Endothelial cell of umbilical vein (primary cell): ENCODE measurements around the gene DPP6. TPM values are rescaled to one million over a fixed set of nuclear protein-coding genes. Genes with fewer than 3 reads are reported as not detected.

Experiments used
- BruUV-seq: library from RNA; stranded (reverse); fragments of 400-500 nt; replicated peaks from 2 replicates; lab custom pipeline; 2021; lab: Mats Ljungman, UMichigan
- CTCF ChIA-PET: fragments of 300-600, 350-600 bp; sonication (Branson Sonifier 250); formaldehyde crosslinking; loops from one replicate; lab custom pipeline; 2021; ENCODE audit warnings: antibody characterized with exemption, inconsistent platforms; lab: Charles Lee
- POLR2A ChIA-PET: fragments of 300-600, 350-600 bp; sonication (Branson Sonifier 250); formaldehyde crosslinking; loops from one replicate; lab custom pipeline; 2021; ENCODE audit warnings: antibody characterized with exemption, inconsistent platforms; lab: Charles Lee
- DNase-seq: peaks from one replicate; pipeline ENCODE4 v3.0.0-alpha.2; 2011; ENCODE audit warnings: low read depth, low spot score
- FAIRE-seq: peaks from 2 replicates; lab custom pipeline; 2011; peaks lifted over from hg19 to GRCh38; lab: Jason Lieb, UNC
- H2AFZ ChIP-seq: 2 replicates; pipeline ENCODE4 v1.6.0; 2012; ENCODE audit warnings: low read depth, low read length, control low read depth, inconsistent platforms
- H3K27ac ChIP-seq: 2 replicates; pipeline ENCODE4 v1.5.1; 2011; ENCODE audit warnings: low read depth, mild to moderate bottlenecking, control low read depth, low read length, moderate library complexity; ENCODE audit not compliant: insufficient read depth
- H3K27me3 ChIP-seq, 2 experiments: 2 replicates each; pipeline versions ENCODE4 v1.6.0 to v1.6.1; 2011; ENCODE audit warnings: low read length in 2 of 2, mixed read lengths in 1 of 2; ENCODE audit not compliant: control insufficient read depth in 2 of 2, insufficient read depth in 2 of 2
- H3K36me3 ChIP-seq, 2 experiments: 2 replicates in 1 of 2; 3 replicates in 1 of 2; pipeline ENCODE4 v1.5.1; 2011; ENCODE audit warnings: low read length in 2 of 2, mild to moderate bottlenecking in 1 of 2, moderate library complexity in 1 of 2; ENCODE audit not compliant: control insufficient read depth in 2 of 2, insufficient read depth in 2 of 2; ENCODE audit errors: extremely low read depth in 1 of 2
- H3K4me1 ChIP-seq: 3 replicates; pipeline ENCODE4 v1.5.1; 2011; ENCODE audit warnings: mild to moderate bottlenecking, low read length; ENCODE audit not compliant: control insufficient read depth, insufficient read depth; ENCODE audit errors: extremely low read depth
- H3K4me2 ChIP-seq: 2 replicates; pipeline ENCODE4 v1.6.1; 2011; ENCODE audit warnings: low read length, control low read depth, mixed read lengths; ENCODE audit not compliant: insufficient read depth
- H3K4me3 ChIP-seq, 3 experiments: fragments of 200-600 bp in 1 of 3; sonication (generic), shearing (Covaris generic) in 1 of 3; replicated peaks in 1 of 3; 2 replicates each; pipeline ENCODE4 v1.5.1; 2011 to 2016; ENCODE audit warnings: control low read depth in 3 of 3, low read length in 3 of 3, mild to moderate bottlenecking in 2 of 3, inconsistent platforms in 1 of 3, low read depth in 1 of 3, moderate library complexity in 1 of 3; ENCODE audit not compliant: insufficient read depth in 1 of 3
- H3K79me2 ChIP-seq: 2 replicates; pipeline ENCODE4 v1.6.0; 2012; ENCODE audit warnings: low read length, inconsistent platforms; ENCODE audit not compliant: control insufficient read depth, insufficient read depth
- H3K9ac ChIP-seq: replicated peaks from 2 replicates; pipeline ENCODE3; 2011; ENCODE audit warnings: low read length, control low read depth; ENCODE audit not compliant: insufficient read depth; ENCODE audit errors: extremely low read depth
- H3K9me1 ChIP-seq: replicated peaks from 3 replicates; pipeline ENCODE4 v1.6.0; 2011; ENCODE audit warnings: mild to moderate bottlenecking, low read length; ENCODE audit not compliant: control insufficient read depth, insufficient read depth; ENCODE audit errors: extremely low read depth
- H3K9me3 ChIP-seq: replicated peaks from 2 replicates; pipeline ENCODE4 v1.5.1; 2012; ENCODE audit warnings: low read length, inconsistent platforms; ENCODE audit not compliant: control insufficient read depth, insufficient read depth
- H4K20me1 ChIP-seq: replicated peaks from 2 replicates; pipeline ENCODE3; 2011; ENCODE audit warnings: mild to moderate bottlenecking, low read length; ENCODE audit not compliant: control insufficient read depth, insufficient read depth; ENCODE audit errors: extremely low read depth
- CTCF ChIP-seq, 2 donors: IDR thresholded peaks; 1 replicate in 1 of 2; 2 replicates in 1 of 2; pipeline ENCODE4 v1.5.1; 2011; ENCODE audit warnings: low read length in 2 of 2, mild to moderate bottlenecking in 2 of 2, moderate library complexity in 2 of 2, control low read depth in 1 of 2, inconsistent platforms in 1 of 2, low read depth in 1 of 2; ENCODE audit not compliant: insufficient read depth in 1 of 2; ENCODE audit errors: extremely low read depth in 1 of 2
- EZH2 ChIP-seq: IDR thresholded peaks from 2 replicates; pipeline ENCODE4 v1.6.1; 2012; ENCODE audit warnings: borderline replicate concordance, low read depth, mild to moderate bottlenecking, moderate library complexity, low read length, inconsistent platforms; ENCODE audit not compliant: severe bottlenecking
- FOS ChIP-seq: IDR thresholded peaks from 2 replicates; pipeline ENCODE4 v1.6.1; 2011; ENCODE audit warnings: mild to moderate bottlenecking, low read length, moderate library complexity, borderline replicate concordance; ENCODE audit not compliant: insufficient read depth
- GATA2 ChIP-seq: IDR thresholded peaks from 2 replicates; pipeline ENCODE4 v1.7.0; 2011; ENCODE audit warnings: low read depth, mild to moderate bottlenecking, moderate library complexity, mixed read lengths, low read length; ENCODE audit not compliant: insufficient read length, insufficient read depth
- JUN ChIP-seq: IDR thresholded peaks from 2 replicates; pipeline ENCODE4 v1.6.1; 2011; ENCODE audit warnings: borderline replicate concordance, low read depth; ENCODE audit not compliant: insufficient read length, insufficient read depth
- MAX ChIP-seq: IDR thresholded peaks from 2 replicates; pipeline ENCODE4 v1.6.1; 2011; ENCODE audit not compliant: insufficient read depth, insufficient read length
- MYC ChIP-seq: IDR thresholded peaks from one replicate; pipeline ENCODE4 v1.6.1; 2011; ENCODE audit warnings: mild to moderate bottlenecking, low read depth, low read length
- POLR2A ChIP-seq: IDR thresholded peaks from 2 replicates; pipeline ENCODE4 v1.6.1; 2012; ENCODE audit warnings: low read depth, mild to moderate bottlenecking, control low read depth, low read length
- POLR2AphosphoS5 ChIP-seq: IDR thresholded peaks from 2 replicates; pipeline ENCODE4 v1.6.1; 2012; ENCODE audit warnings: low read depth, mild to moderate bottlenecking, control low read depth, low read length, moderate library complexity; ENCODE audit not compliant: insufficient read depth
- dilution Hi-C: fragments of 300-500 bp; cut with MboI; formaldehyde crosslinking; loops from one replicate; pipeline ENCODE4 v1.15.0; 2019; ENCODE audit warnings: low sequenced_read_pairs; ENCODE audit not compliant: extremely low pct_ligation_motif_present
- intact Hi-C: fragments of 100-400 bp; cut with micrococcal nuclease; formaldehyde crosslinking; loops from one replicate; pipeline ENCODE4 v1.10.0; 2022
- polyA plus RNA-seq, 4 experiments: library from polyadenylated mRNA; depleted of rRNA in 3 of 4; stranded (reverse) in 3 of 4; unstranded in 1 of 4; fragments of >200 nt; gene quantifications; 2 replicates each; pipeline versions ENCODE4 v1.2.1 to v1.2.3, GENCODE V29; 2011 to 2012; ENCODE audit warnings: missing spikeins in 1 of 4
- total RNA-seq: library from RNA; stranded (reverse); gene quantifications from 2 replicates; pipeline ENCODE4 v1.2.3, GENCODE V29; 2021

Gene DPP6
- total and polyA plus RNA-seq, 2 donors (not counting 3 experiments of a cell fraction or from before 2014, with no cell fraction given) = not detected

GRCh38 chr7:154571772-154572171, 519.6 kb downstream of the DPP6 start:
- H3K9me1 ChIP-seq = no peaks in the 10 kb centered on the region
- dilution Hi-C loops (no loop called here), intact Hi-C loops (no loop called here)
- H3K9me3 ChIP-seq = no peaks in the 10 kb centered on the region
- no peak for DNase-seq
- TF ChIP-seq POLR2A = no peak
- BruUV-seq = no TSS peak
- H4K20me1 ChIP-seq = no peaks in the 10 kb centered on the region
- no peak overlapping the region for H3K4me2 ChIP-seq
- no peak overlapping the region for H2AFZ ChIP-seq
- POLR2A ChIA-PET = no interaction called here
- no peak overlapping the region for H3K9ac ChIP-seq
- H3K27me3 ChIP-seq = no peaks in the 10 kb centered on the region
- H3K27ac ChIP-seq = no peak overlapping the region
- no peaks in the 10 kb centered on the region for H3K36me3 ChIP-seq
- CTCF ChIA-PET = interaction anchor here (1.5 kb wide), 1 partner anchor 15 kb away, joined by 3 read pairs; no protein-coding TSS in a partner anchor
- no peaks in the 10 kb centered on the region for H3K79me2 ChIP-seq
- no peak for FAIRE-seq
- no peaks in the 10 kb centered on the region for H3K4me1 ChIP-seq
- H3K4me3 ChIP-seq = no peak overlapping the region

- Histone ChIP-seq H3K79me2 (no peaks in the 10 kb centered on the region), H3K4me3 (no peak overlapping the region), H3K27ac (no peak overlapping the region), H3K9me3 (no peaks in the 10 kb centered on the region), H2AFZ (no peak overlapping the region), H3K4me1 (no peaks in the 10 kb centered on the region), H3K9ac (no peak overlapping the region), H3K4me2 (no peak overlapping the region), H4K20me1 (no peaks in the 10 kb centered on the region), H3K9me1 (no peaks in the 10 kb centered on the region), H3K36me3 (no peaks in the 10 kb centered on the region), H3K27me3 (no peaks in the 10 kb centered on the region)
- intact Hi-C loops (no loop called here), dilution Hi-C loops (no loop called here)
- no peak for FAIRE-seq
- DNase-seq = no peak
- BruUV-seq = no TSS peak
- POLR2A ChIA-PET = no interaction called here
- TF ChIP-seq FOS = no peak
- no peak for TF ChIP-seq EZH2
- TF ChIP-seq POLR2AphosphoS5 = no peak
- no peak for TF ChIP-seq POLR2A
- no peak for TF ChIP-seq GATA2
- TF ChIP-seq MAX = no peak
- TF ChIP-seq MYC = no peak
- TF ChIP-seq JUN = no peak
- no peak for TF ChIP-seq CTCF (IDR thresholded peaks at IDR 0.05; ENCODE audit: extremely low read depth in 1 of 2, insufficient read depth in 1 of 2, low read depth in 1 of 2, low read length in 2 of 2)
- CTCF ChIA-PET = no interaction called here
These were observed 522.0 kb downstream of the DPP6 start for GRCh38 chr7:154574235-154574634.
